ENCODE results near the gene MINDY4. TPM values are rescaled to one million over a fixed set of nuclear protein-coding genes. Genes with fewer than 3 reads are reported as not detected.

MINDY4 gene
- total and polyA plus RNA-seq, 2 of the 13 experiments (the other 11 are each of a cell fraction or from before 2014, with no cell fraction given) = not detected

- WGBS (ENCODE audit: low lambda C conversion rate) = 11% methylated on average over 3 of the region's 3 CpGs
- Histone ChIP-seq H2AFZ (ENCODE audit: low read length) (no peak overlapping the region), H3K79me2 (ENCODE audit: insufficient read depth, low read length) (no peaks in the 10 kb centered on the region), H3K4me1 (ENCODE audit: insufficient read depth, low read length) (no peaks in the 10 kb centered on the region), H3K4me3 (replicated peaks in 1 of 3; ENCODE audit: insufficient read depth in 1 of 3, low read depth in 2 of 3, low read length in 3 of 3) (no peak overlapping the region), H3K9me3 (ENCODE audit: low read length) (no peaks in the 10 kb centered on the region), H3K36me3 (replicated peaks in 1 of 2; ENCODE audit: control insufficient read depth in 1 of 2, insufficient read depth in 2 of 2, low read length in 2 of 2) (no peaks in the 10 kb centered on the region), H3K27ac (ENCODE audit: extremely low read length, insufficient read depth, low read length) (no peak overlapping the region), H3K4me2 (ENCODE audit: low read depth, low read length) (no peak overlapping the region), H3K9ac (ENCODE audit: insufficient read depth, low read depth, low read length) (no peak overlapping the region), H3K27me3 (ENCODE audit: control insufficient read depth in 1 of 2, insufficient read depth in 2 of 2, low read length in 2 of 2) (peaks cover 0 to 10% of the 10 kb centered on the region in 2 experiments; a peak in 1 of 5 replicates), H4K20me1 (ENCODE audit: insufficient read depth, low read length) (no peaks in the 10 kb centered on the region)
- ChIA-PET CTCF (ENCODE audit: low intra/inter-chr PET ratio, low total read pairs) (no interaction called here), POLR2A (no interaction called here)
- no TSS peak for BruUV-seq (replicated peaks)
- no peak for DNase-seq (ENCODE audit: low spot score)
- no peak for ATAC-seq
- FAIRE-seq = no peak
- in situ Hi-C loops (cut with HindIII; ENCODE audit: extremely low pct_ligation_motif_present, low pct_unique_long_range_greater_than_20kb) = no loop called here
- intact Hi-C loops (cut with micrococcal nuclease; ENCODE audit: unreplicated experiment) = no loop called here
- TF ChIP-seq ZHX1 (CRISPR knock-in tag; IDR thresholded peaks at IDR 0.05; ENCODE audit: low read depth) (no peak), MEF2D (CRISPR knock-in tag; IDR thresholded peaks at IDR 0.05) (no peak), CENPT (CRISPR knock-in tag; IDR thresholded peaks at IDR 0.05; ENCODE audit: low read depth) (no peak), ZFY (CRISPR knock-in tag; IDR thresholded peaks at IDR 0.05) (no peak), ATAD3A (CRISPR knock-in tag; IDR thresholded peaks at IDR 0.05) (no peak), SKI (IDR thresholded peaks at IDR 0.05; ENCODE audit: partially characterized antibody) (no peak), ZNF75D (CRISPR knock-in tag; IDR thresholded peaks at IDR 0.05; ENCODE audit: borderline replicate concordance) (no peak), GLI4 (CRISPR knock-in tag; IDR thresholded peaks at IDR 0.05; ENCODE audit: borderline replicate concordance) (no peak), ZC3H4 (CRISPR knock-in tag; IDR thresholded peaks at IDR 0.05; ENCODE audit: borderline replicate concordance) (no peak), ZNF496 (CRISPR knock-in tag; IDR thresholded peaks at IDR 0.05; ENCODE audit: insufficient replicate concordance) (no peak), ETV6 (CRISPR knock-in tag; conservative IDR thresholded peaks at IDR 0.05) (no peak)
- TF ChIP-seq, protein P1, sequence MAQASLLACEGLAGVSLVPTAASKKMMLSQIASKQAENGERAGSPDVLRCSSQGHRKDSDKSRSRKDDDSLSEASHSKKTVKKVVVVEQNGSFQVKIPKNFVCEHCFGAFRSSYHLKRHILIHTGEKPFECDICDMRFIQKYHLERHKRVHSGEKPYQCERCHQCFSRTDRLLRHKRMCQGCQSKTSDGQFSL (CRISPR knock-in tag; IDR thresholded peaks at IDR 0.05) = no peak
- TF ChIP-seq, protein P2, sequence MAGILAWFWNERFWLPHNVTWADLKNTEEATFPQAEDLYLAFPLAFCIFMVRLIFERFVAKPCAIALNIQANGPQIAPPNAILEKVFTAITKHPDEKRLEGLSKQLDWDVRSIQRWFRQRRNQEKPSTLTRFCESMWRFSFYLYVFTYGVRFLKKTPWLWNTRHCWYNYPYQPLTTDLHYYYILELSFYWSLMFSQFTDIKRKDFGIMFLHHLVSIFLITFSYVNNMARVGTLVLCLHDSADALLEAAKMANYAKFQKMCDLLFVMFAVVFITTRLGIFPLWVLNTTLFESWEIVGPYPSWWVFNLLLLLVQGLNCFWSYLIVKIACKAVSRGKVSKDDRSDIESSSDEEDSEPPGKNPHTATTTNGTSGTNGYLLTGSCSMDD (CRISPR knock-in tag; IDR thresholded peaks at IDR 0.05) = no peak
- TF ChIP-seq, protein P3, sequence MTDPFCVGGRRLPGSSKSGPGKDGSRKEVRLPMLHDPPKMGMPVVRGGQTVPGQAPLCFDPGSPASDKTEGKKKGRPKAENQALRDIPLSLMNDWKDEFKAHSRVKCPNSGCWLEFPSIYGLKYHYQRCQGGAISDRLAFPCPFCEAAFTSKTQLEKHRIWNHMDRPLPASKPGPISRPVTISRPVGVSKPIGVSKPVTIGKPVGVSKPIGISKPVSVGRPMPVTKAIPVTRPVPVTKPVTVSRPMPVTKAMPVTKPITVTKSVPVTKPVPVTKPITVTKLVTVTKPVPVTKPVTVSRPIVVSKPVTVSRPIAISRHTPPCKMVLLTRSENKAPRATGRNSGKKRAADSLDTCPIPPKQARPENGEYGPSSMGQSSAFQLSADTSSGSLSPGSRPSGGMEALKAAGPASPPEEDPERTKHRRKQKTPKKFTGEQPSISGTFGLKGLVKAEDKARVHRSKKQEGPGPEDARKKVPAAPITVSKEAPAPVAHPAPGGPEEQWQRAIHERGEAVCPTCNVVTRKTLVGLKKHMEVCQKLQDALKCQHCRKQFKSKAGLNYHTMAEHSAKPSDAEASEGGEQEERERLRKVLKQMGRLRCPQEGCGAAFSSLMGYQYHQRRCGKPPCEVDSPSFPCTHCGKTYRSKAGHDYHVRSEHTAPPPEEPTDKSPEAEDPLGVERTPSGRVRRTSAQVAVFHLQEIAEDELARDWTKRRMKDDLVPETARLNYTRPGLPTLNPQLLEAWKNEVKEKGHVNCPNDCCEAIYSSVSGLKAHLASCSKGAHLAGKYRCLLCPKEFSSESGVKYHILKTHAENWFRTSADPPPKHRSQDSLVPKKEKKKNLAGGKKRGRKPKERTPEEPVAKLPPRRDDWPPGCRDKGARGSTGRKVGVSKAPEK (CRISPR knock-in tag; IDR thresholded peaks at IDR 0.05; ENCODE audit: borderline replicate concordance) = no peak
These were observed 18.1 kb downstream of the MINDY4 start for GRCh38 chr7:30789334-30789711.

All from HepG2 (cell line).